DMS79 (cell line): ENCODE measurements around the gene MEDAG.

Experiments used
- DNase-seq: peaks from one replicate; lab custom pipeline; 2025; lab: John Stamatoyannopoulos, UW

MEDAG gene

GRCh38 chr13:30905932-30906383 is at the start of gene MEDAG:
Gene MEDAG, plus strand, starts transcription at chr13:30906271. Its CDS starts 245 bp downstream, at chr13:30906516.
- DNase-seq: no peak

GRCh38 chr13:30857018-30857417 is 49.1 kb upstream of the MEDAG start:
- DNase-seq: no peak

GRCh38 chr13:30857636-30858035 is 48.4 kb upstream of the MEDAG start:
- DNase-seq: no peak

- no peak for DNase-seq
These were observed 46.7 kb upstream of the MEDAG start for GRCh38 chr13:30859326-30859725.

GRCh38 chr13:30861163-30861562 is 44.9 kb upstream of the MEDAG start:
- DNase-seq: no peak

- no peak for DNase-seq
These were observed 44.1 kb upstream of the MEDAG start for GRCh38 chr13:30861836-30862467.

- peak; percentile 7 for DNase-seq
These were observed 43.4 kb upstream of the MEDAG start for GRCh38 chr13:30862707-30863106.

GRCh38 chr13:30863231-30863630 is 42.8 kb upstream of the MEDAG start:
- DNase-seq: no peak

GRCh38 chr13:30863796-30864195 is 42.3 kb upstream of the MEDAG start:
- no peak for DNase-seq

GRCh38 chr13:30864433-30865122 is 41.5 kb upstream of the MEDAG start:
- DNase-seq: no peak

GRCh38 chr13:30865123-30866049 is 40.7 kb upstream of the MEDAG start:
- peak; percentile 48 for DNase-seq

GRCh38 chr13:30866677-30867076 is 39.4 kb upstream of the MEDAG start:
- no peak for DNase-seq

- no peak for DNase-seq
These were observed 38.9 kb upstream of the MEDAG start for GRCh38 chr13:30867089-30867669.

GRCh38 chr13:30868799-30869470 is 37.1 kb upstream of the MEDAG start:
- DNase-seq: no peak

- no peak for DNase-seq
These were observed 36.6 kb upstream of the MEDAG start for GRCh38 chr13:30869491-30869890.

GRCh38 chr13:30870049-30870884 is 35.8 kb upstream of the MEDAG start:
- DNase-seq: no peak

- DNase-seq: no peak
These were observed 35.0 kb upstream of the MEDAG start for GRCh38 chr13:30870916-30871587.

GRCh38 chr13:30871588-30872275 is 34.3 kb upstream of the MEDAG start:
- no peak for DNase-seq

- DNase-seq: no peak
These were observed 33.8 kb upstream of the MEDAG start for GRCh38 chr13:30872276-30872594.
